Mononuclear cell (primary cell): Measurements from ENCODE around the gene SPR. TPM values are rescaled to one million over a fixed set of nuclear protein-coding genes. Genes with fewer than 3 reads are reported as not detected.

Experiments used
- H3K27me3 ChIP-seq: 2 replicates; pipeline ENCODE4 v1.6.0; 2011; ENCODE audit warnings: low read length, control low read depth; ENCODE audit not compliant: insufficient read depth
- H3K4me1 ChIP-seq: 2 replicates; pipeline ENCODE4 v1.5.1; 2011; ENCODE audit warnings: mild to moderate bottlenecking, low read length, control low read depth; ENCODE audit not compliant: insufficient read depth
- H3K4me3 ChIP-seq: 2 replicates; pipeline ENCODE4 v1.5.1; 2011; ENCODE audit warnings: mild to moderate bottlenecking, low read length, moderate library complexity
- H3K9me3 ChIP-seq: 2 replicates; pipeline ENCODE4 v1.5.1; 2011; ENCODE audit warnings: low read depth, mild to moderate bottlenecking, control low read depth, low read length
- total RNA-seq: library from RNA; depleted of rRNA; stranded (reverse); fragments of >200 nt; gene quantifications from one replicate; pipeline ENCODE4 v1.2.3, GENCODE V29; 2012

SPR gene
- total RNA-seq, 1 donor: 1.2 TPM

DNA sequence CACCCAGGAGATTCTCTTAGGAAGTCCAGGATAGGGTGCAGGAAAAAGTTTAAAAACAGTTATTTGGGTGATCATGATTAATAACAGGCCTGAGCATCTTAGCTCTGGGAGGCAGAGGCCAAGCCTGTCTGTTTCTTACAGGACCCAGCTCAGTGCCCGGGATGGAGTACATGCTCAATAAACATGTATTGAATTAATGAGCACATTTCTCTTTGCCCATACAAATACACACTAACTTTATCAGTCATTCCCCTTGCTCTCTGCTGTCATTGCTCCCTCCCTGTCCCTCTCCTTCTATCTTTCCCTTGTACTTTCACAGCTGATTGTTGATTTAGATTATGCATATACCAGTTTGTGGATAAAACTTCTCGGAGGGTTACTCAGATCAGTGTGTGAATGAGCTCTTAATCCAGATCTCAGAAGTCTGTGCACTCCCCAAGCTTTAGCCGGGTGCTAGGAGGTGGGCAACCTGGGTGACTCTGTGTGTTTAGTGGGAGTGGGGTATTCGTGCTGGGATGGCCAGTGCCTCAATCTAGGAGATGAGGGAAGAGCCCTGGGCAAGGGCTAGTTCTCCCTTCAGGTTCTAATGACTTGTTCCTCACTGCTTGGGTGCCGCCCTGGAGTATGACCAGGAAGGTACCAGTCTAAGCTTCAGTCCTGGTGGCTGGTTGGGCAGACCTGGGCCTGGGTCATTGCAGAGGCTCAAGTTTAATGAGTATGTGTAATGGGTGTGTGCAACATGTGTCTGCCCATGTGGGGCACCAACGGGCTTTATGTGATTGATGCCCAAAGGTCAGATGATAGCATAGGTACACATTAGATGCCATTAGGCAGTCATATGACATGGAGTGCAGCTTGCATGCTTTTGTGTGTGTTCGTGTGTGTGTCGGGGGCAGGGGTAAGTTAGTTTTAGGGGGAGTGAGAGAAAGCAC lies 40.7 kb downstream of the SPR start:
- Histone ChIP-seq H3K9me3 (no peaks in the 10 kb centered on the region), H3K4me1 (peaks cover 6% of the 10 kb centered on the region), H3K27me3 (peaks cover 75% of the 10 kb centered on the region), H3K4me3 (no peak overlapping the region)

DNA sequence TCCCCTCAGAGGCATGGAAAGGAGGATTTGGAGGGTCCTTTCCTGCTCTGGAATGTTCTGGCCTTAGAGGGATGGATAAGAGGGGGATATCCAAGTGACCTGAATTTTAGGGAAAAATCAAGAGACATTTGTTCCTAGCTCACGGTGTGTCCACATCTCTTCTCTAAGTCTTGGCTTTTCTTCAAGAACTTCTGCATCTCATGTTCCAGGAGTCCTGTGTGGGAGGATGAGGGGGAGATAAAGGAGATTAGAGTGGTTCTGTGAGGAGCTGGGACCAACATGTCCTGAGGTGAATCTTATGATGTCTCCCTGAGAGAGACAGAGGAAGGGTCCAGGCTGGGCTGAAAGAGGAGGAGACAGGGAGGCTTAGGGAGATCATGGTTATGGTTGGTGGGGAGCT lies 41.8 kb downstream of the SPR start:
- Histone ChIP-seq H3K4me1 (peaks cover 6% of the 10 kb centered on the region), H3K27me3 (peaks cover 63% of the 10 kb centered on the region), H3K9me3 (no peaks in the 10 kb centered on the region), H3K4me3 (no peak overlapping the region)

- H3K4me1 ChIP-seq: no peaks in the 10 kb centered on the region
- no peaks in the 10 kb centered on the region for H3K9me3 ChIP-seq
- peaks cover 40% of the 10 kb centered on the region for H3K27me3 ChIP-seq
- no peak overlapping the region for H3K4me3 ChIP-seq
These were observed 44.2 kb downstream of the SPR start for GRCh38 chr2:72931280-72931910.

DNA sequence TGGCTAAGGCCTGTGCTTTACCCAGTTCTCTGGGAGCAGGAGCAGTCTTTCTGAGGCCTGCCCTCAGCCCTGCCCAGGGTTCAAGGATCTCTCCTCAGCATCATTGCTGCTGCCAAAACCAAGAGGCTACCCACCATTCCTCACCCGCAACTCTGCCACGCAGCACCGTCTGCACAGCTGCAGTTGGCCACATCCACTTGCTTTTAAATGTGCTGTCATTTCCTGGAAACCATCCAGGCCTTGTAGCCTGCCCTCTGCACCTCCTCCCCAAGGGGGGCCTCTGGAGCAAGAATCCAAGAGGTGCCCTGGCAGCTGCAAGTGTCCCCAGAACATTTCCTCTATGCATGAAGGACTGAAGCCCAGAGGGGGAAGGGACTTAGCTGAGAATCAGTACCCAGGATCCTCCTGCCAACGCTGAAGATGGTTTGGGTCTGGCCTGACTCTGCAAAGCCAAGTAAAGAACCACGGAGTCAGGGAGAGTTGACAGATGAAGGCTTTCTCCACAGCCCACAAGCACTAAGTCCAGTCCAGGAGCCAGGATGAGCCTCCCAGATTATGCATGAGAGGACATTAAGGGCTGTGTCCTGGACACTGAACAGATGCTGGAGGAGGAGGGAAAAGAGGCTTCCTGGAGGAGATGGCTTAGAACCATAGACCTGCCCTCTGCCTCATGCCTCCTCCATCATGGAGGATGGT lies 45.0 kb downstream of the SPR start:
- H3K9me3 ChIP-seq: no peaks in the 10 kb centered on the region
- no peak overlapping the region for H3K4me3 ChIP-seq
- H3K4me1 ChIP-seq: no peaks in the 10 kb centered on the region
- H3K27me3 ChIP-seq: peaks cover 32% of the 10 kb centered on the region

- Histone ChIP-seq H3K4me1 (no peaks in the 10 kb centered on the region), H3K27me3 (peaks cover 25% of the 10 kb centered on the region), H3K9me3 (no peaks in the 10 kb centered on the region), H3K4me3 (no peak overlapping the region)
These were observed 45.6 kb downstream of the SPR start for GRCh38 chr2:72932805-72933204.

GRCh38 chr2:72933207-72933606 lies 46.0 kb downstream of the SPR start:
- H3K4me3 ChIP-seq: no peak overlapping the region
- H3K27me3 ChIP-seq: peaks cover 21% of the 10 kb centered on the region
- H3K9me3 ChIP-seq: no peaks in the 10 kb centered on the region

GRCh38 chr2:72933646-72934151 lies 46.5 kb downstream of the SPR start:
- peaks cover 17% of the 10 kb centered on the region for H3K27me3 ChIP-seq
- H3K9me3 ChIP-seq: no peaks in the 10 kb centered on the region
- H3K4me3 ChIP-seq: no peak overlapping the region
- no peaks in the 10 kb centered on the region for H3K4me1 ChIP-seq

More at GRCh38 chr2:72933207-72933606, 46.0 kb downstream of the SPR start:
- no peaks in the 10 kb centered on the region for H3K4me1 ChIP-seq

DNA sequence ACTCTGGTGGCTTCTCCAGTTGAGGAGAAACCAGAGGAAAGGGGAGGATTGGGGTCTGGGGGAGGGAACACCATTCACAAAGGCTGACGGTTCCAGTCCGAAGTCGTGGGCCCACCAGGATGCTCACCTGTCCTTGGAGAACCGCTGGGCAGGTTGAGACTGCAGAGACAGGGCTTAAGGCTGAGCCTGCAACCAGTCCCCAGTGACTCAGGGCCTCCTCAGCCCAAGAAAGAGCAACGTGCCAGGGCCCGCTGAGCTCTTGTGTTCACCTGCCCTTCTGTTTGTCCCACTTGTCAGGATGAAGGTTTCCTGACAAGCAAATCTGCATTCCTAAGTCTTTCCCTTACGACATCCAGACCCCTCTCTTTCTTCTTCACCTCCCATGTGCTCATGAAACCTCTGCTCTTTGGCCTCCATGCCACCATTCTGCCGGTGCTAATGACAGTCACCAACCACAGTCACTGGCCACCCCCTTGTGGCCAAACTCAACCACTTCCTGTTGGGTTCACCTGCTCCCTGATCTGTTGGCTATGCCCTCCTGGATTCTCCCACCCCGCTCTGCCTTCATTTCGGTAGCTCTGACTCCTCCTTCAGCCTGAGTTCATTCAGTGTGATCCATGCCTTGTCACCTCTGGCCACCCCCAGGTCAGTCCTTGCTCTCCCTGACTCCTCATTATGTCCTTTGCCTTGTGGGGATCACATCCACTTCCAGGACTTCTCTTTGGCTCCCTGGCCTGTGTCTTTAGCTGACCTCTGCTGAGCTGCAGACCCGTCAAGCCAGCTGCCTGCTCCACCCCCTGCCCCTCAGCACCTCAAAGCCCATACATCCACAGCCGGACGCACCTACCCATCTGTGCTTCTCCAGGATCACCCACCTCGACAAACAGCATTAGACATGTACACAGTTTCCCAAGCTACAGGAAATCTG lies 47.7 kb downstream of the SPR start:
- Histone ChIP-seq H3K4me1 (no peaks in the 10 kb centered on the region), H3K4me3 (no peak overlapping the region), H3K27me3 (peaks cover 5% of the 10 kb centered on the region), H3K9me3 (no peaks in the 10 kb centered on the region)

DNA sequence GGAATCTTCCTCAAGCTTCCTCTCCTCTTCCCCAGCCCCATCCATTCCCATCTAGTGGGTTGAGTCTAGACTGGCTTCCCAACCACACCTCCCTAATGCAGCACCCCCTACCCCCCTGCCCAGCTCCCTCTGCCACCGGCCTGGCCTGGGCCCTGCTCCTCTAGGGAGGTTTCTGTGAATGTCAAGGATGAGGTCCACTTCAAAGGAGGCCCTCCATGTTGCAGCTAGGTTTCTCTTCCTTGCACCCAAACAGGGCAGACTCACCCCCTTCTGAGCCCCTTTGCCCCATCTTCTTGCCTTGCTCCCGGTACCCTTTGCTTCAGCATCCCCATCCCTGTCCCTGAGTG lies 48.4 kb downstream of the SPR start:
- Histone ChIP-seq H3K9me3 (no peaks in the 10 kb centered on the region), H3K4me1 (no peaks in the 10 kb centered on the region), H3K4me3 (no peak overlapping the region), H3K27me3 (peaks cover 3% of the 10 kb centered on the region)

GRCh38 chr2:72936660-72937355 lies 49.6 kb downstream of the SPR start:
- no peak overlapping the region for H3K4me3 ChIP-seq
- H3K4me1 ChIP-seq: no peaks in the 10 kb centered on the region
- no peaks in the 10 kb centered on the region for H3K27me3 ChIP-seq
- no peaks in the 10 kb centered on the region for H3K9me3 ChIP-seq

DNA sequence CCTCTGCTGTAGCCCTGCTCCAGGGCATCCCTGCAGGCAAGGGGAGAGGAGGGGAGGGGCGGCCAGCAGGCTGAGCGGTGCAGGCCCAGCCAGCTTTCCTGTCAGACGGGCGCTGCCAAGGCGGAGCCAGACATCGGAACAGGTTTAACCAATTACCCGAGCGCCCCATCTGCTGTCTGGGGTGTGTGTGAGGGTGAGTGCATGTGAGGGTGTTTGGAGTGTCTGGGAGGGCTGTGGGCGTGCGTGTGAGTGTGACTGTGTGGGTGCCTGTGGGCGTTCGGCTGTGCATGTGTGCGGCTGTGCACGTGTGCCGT lies 50.1 kb downstream of the SPR start:
- Histone ChIP-seq H3K27me3 (no peaks in the 10 kb centered on the region), H3K4me3 (no peak overlapping the region), H3K9me3 (no peaks in the 10 kb centered on the region), H3K4me1 (no peaks in the 10 kb centered on the region)

GRCh38 chr2:72938455-72938854 lies 51.2 kb downstream of the SPR start:
- Histone ChIP-seq H3K27me3 (no peaks in the 10 kb centered on the region), H3K4me3 (no peak overlapping the region), H3K4me1 (no peaks in the 10 kb centered on the region), H3K9me3 (no peaks in the 10 kb centered on the region)

DNA sequence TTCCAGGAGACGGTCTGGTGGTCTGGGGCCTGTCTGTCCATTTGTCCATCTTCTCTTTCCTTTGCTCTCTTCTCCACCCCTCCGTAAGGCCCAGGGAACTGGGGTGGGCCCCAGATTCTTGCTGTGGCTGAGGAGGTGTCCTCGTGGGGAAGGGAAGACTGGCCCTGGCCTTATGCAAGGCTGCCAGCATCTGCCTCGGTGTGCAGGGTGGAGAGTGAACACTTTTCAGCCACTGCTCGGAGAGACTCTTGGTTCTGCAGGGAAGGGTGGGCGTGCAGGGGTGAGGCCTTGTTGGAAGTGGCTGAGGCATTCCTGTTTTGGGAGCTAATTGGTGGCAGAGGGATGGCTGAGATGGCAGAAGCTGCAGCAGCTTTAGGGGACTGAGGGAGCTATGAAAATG lies 53.2 kb downstream of the SPR start:
- H3K4me3 ChIP-seq: no peak overlapping the region
- H3K9me3 ChIP-seq: no peaks in the 10 kb centered on the region
- no peaks in the 10 kb centered on the region for H3K27me3 ChIP-seq
- no peaks in the 10 kb centered on the region for H3K4me1 ChIP-seq

GRCh38 chr2:72940786-72941185 lies 53.6 kb downstream of the SPR start:
- Histone ChIP-seq H3K27me3 (no peaks in the 10 kb centered on the region), H3K4me3 (no peak overlapping the region), H3K9me3 (no peaks in the 10 kb centered on the region), H3K4me1 (no peaks in the 10 kb centered on the region)
